A673 (cell line): Measurements from ENCODE around the gene BBS7.

ENCODE experiments used
- EZH2 ChIP-seq: fragments of 200-600 bp; sonication (generic); IDR thresholded peaks from 2 replicates; pipeline ENCODE4 v1.6.1; 2017; ENCODE audit warnings: borderline replicate concordance, low read depth, mild to moderate bottlenecking, mixed read lengths, antibody characterized with exemption, low read length; ENCODE audit not compliant: poor library complexity, severe bottlenecking
- TF ChIP-seq, protein P1 (sequence below): fragments of 300-800, 200-600 bp; sonication (generic); conservative IDR thresholded peaks from 2 replicates; pipeline ENCODE4 v1.5.1; 2017; ENCODE audit warnings: low read depth, mild to moderate bottlenecking, antibody characterized with exemption, low read length, moderate library complexity, mixed read lengths

DNA sequence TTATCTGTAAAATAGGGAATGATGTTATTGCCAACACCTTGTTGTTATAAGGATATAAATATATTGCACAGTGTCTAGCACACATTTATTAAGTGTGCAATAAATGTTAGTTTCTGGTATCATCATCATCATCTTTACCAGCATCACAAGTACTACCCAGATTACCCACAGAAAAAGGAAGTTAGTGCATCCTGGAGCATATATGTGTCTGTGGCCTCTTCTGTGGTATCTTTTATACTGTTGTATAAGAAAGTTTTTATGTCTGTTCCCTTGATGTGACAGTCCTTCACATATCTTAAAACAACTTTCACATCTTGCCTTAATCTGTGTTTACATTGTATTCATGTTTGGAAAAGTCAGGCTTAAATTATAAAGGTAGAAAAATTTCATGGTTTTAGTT, 59.2 kb downstream of the BBS7 start:
- TF ChIP-seq, protein P1, sequence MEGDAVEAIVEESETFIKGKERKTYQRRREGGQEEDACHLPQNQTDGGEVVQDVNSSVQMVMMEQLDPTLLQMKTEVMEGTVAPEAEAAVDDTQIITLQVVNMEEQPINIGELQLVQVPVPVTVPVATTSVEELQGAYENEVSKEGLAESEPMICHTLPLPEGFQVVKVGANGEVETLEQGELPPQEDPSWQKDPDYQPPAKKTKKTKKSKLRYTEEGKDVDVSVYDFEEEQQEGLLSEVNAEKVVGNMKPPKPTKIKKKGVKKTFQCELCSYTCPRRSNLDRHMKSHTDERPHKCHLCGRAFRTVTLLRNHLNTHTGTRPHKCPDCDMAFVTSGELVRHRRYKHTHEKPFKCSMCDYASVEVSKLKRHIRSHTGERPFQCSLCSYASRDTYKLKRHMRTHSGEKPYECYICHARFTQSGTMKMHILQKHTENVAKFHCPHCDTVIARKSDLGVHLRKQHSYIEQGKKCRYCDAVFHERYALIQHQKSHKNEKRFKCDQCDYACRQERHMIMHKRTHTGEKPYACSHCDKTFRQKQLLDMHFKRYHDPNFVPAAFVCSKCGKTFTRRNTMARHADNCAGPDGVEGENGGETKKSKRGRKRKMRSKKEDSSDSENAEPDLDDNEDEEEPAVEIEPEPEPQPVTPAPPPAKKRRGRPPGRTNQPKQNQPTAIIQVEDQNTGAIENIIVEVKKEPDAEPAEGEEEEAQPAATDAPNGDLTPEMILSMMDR, result no peak
- TF ChIP-seq EZH2, result no peak
